ENCODE measurements around the gene CLCN1. TPM values are rescaled to one million over a fixed set of nuclear protein-coding genes. Genes with fewer than 3 reads are reported as not detected.

Gene CLCN1
- total RNA-seq, 1 experiment from 2014 or later: not detected

DNA sequence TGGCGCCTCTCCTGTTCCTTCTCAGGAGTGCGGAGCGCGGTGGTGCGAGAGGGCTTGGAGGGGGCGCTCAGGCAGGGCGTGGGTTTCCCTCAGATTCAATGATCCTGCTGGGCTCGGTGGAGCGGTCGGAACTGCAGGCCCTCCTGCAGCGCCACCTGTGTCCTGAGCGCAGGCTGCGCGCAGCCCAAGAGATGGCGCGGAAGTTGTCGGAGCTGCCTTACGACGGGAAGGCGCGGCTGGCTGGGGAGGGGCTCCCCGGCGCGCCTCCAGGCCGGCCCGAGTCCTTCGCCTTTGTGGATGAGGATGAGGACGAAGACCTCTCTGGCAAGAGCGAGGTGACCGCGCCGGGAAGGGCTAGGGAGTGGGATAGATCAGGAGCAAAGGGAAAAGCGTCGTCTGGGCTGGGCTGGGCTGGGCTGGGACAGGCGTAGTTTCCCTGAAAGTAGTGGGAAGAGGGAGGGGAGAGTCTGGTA, 29.6 kb downstream of the CLCN1 start:
- BruUV-seq (replicated peaks): no TSS peak
- DNase-seq (ENCODE audit: unreplicated experiment): no peak
- no peaks in the 10 kb centered on the region for H3K36me3 Mint-ChIP-seq (ENCODE audit: insufficient read depth, unreplicated experiment)
- TF ChIP-seq CTCF (IDR thresholded peaks at IDR 0.05; ENCODE audit: unreplicated experiment): no peak
- H3K4me1 Mint-ChIP-seq (ENCODE audit: insufficient read depth, unreplicated experiment): no peaks in the 10 kb centered on the region
- peaks cover 18% of the 10 kb centered on the region for H3K27me3 Mint-ChIP-seq (ENCODE audit: insufficient read depth, unreplicated experiment)
- POLR2A ChIA-PET: no interaction called here
- no peak overlapping the region for H3K27ac Mint-ChIP-seq (ENCODE audit: low read depth, unreplicated experiment)
- H3K4me3 Mint-ChIP-seq (ENCODE audit: unreplicated experiment): no peak overlapping the region
- CTCF ChIA-PET: no interaction called here
- intact Hi-C loops (cut with micrococcal nuclease): no loop called here
- no peaks in the 10 kb centered on the region for H3K9me3 Mint-ChIP-seq (ENCODE audit: unreplicated experiment)

- no TSS peak for BruUV-seq (replicated peaks)
- intact Hi-C loops (cut with micrococcal nuclease): no loop called here
- no peak for TF ChIP-seq CTCF (IDR thresholded peaks at IDR 0.05; ENCODE audit: unreplicated experiment)
- Mint-ChIP-seq H3K9me3 (ENCODE audit: unreplicated experiment) (no peaks in the 10 kb centered on the region), H3K27me3 (ENCODE audit: insufficient read depth, unreplicated experiment) (peaks cover 18% of the 10 kb centered on the region), H3K36me3 (ENCODE audit: insufficient read depth, unreplicated experiment) (no peaks in the 10 kb centered on the region), H3K27ac (ENCODE audit: low read depth, unreplicated experiment) (no peak overlapping the region), H3K4me3 (ENCODE audit: unreplicated experiment) (no peak overlapping the region), H3K4me1 (ENCODE audit: insufficient read depth, unreplicated experiment) (no peaks in the 10 kb centered on the region)
- no peak for DNase-seq (ENCODE audit: unreplicated experiment)
- CTCF ChIA-PET: interaction anchor here (0.7 kb wide), 1 partner anchor 9 kb away, joined by 3 read pairs; no protein-coding TSS in a partner anchor
- POLR2A ChIA-PET: no interaction called here
Observed at GRCh38 chr7:143346018-143346417, 30.1 kb downstream of the CLCN1 start.

DNA sequence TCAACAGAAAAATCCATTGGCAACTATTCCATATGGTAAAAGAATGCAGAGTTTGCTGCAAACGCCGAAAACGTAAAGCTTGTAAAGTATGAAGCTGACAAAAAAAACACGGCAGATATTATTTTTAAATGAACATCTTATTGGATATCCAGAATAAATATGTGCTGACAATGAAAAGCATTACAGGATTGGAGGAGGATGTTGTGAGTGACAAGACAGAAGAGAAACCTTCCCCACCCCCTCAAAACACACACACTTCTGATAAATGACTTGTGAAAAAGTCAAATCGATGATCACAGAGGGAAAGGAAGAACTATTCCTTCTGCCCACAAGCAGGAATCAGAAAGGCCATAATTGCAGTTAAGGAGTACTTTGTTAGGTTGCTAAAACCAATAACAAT, 32.0 kb downstream of the CLCN1 start:
- Mint-ChIP-seq H3K27ac (ENCODE audit: low read depth, unreplicated experiment) (no peak overlapping the region), H3K27me3 (ENCODE audit: insufficient read depth, unreplicated experiment) (peaks cover 18% of the 10 kb centered on the region), H3K9me3 (ENCODE audit: unreplicated experiment) (no peaks in the 10 kb centered on the region), H3K4me3 (ENCODE audit: unreplicated experiment) (no peak overlapping the region), H3K36me3 (ENCODE audit: insufficient read depth, unreplicated experiment) (no peaks in the 10 kb centered on the region), H3K4me1 (ENCODE audit: insufficient read depth, unreplicated experiment) (no peaks in the 10 kb centered on the region)
- CTCF ChIA-PET: interaction anchor here (0.6 to 1.2 kb wide), 4 partner anchors 13 to 433 kb away, joined by 3 to 5 read pairs (median 3); no protein-coding TSS in a partner anchor
- no peak for TF ChIP-seq CTCF (IDR thresholded peaks at IDR 0.05; ENCODE audit: unreplicated experiment)
- no peak for DNase-seq (ENCODE audit: unreplicated experiment)
- POLR2A ChIA-PET: interaction anchor here (0.7 kb wide), 1 partner anchor 17 kb away, joined by 3 read pairs; no protein-coding TSS in a partner anchor
- no TSS peak for BruUV-seq (replicated peaks)
- intact Hi-C loops (cut with micrococcal nuclease): no loop called here

- Mint-ChIP-seq H3K9me3 (ENCODE audit: unreplicated experiment) (no peaks in the 10 kb centered on the region), H3K4me1 (ENCODE audit: insufficient read depth, unreplicated experiment) (no peaks in the 10 kb centered on the region), H3K4me3 (ENCODE audit: unreplicated experiment) (no peak overlapping the region), H3K27me3 (ENCODE audit: insufficient read depth, unreplicated experiment) (peaks cover 18% of the 10 kb centered on the region), H3K36me3 (ENCODE audit: insufficient read depth, unreplicated experiment) (no peaks in the 10 kb centered on the region), H3K27ac (ENCODE audit: low read depth, unreplicated experiment) (no peak overlapping the region)
- ChIA-PET CTCF (interaction anchor here (0.6 to 1.2 kb wide), 4 partner anchors 9 to 834 kb away, joined by 3 to 4 read pairs (median 4); no protein-coding TSS in a partner anchor), POLR2A (no interaction called here)
- intact Hi-C loops (cut with micrococcal nuclease): no loop called here
- BruUV-seq (replicated peaks): no TSS peak
- TF ChIP-seq CTCF (IDR thresholded peaks at IDR 0.05; ENCODE audit: unreplicated experiment): no peak
- no peak for DNase-seq (ENCODE audit: unreplicated experiment)
Observed at GRCh38 chr7:143351060-143351459, 35.1 kb downstream of the CLCN1 start.

Data from MCF 10A (cell line).